GM18861 (cell line): ENCODE results near the gene THAP7.

ENCODE experiments used
- ATAC-seq: cut with Tn5 transposase; IDR thresholded peaks from one replicate; pipeline ENCODE4 v1.9.1; 2021; ENCODE audit not compliant: unreplicated experiment

The THAP7 gene

DNA sequence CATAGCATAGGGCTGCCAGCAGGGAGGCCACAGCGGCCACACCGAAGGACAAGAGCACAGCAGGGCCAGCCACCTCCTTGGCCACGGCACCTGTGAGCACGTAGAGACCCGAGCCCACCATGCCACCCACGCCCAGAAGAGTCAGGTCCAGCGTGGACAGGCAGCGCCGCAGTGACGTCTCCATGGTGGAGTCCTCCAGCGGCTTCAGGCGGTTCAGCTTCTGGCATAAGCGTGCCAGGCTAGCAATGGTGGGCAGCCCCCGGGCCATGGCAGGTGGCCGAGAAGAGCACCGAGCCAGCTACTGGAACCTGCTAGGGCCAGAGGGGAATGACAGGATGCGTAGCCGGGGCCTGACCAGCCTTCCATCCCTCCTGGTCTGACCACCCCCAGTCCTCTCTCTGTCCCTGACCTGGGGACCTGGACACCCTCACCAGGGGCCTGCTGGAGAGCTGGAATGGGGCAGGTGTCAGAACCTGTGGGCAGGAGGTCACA lies 29.7 kb upstream of the THAP7 start:
- no peak for ATAC-seq

DNA sequence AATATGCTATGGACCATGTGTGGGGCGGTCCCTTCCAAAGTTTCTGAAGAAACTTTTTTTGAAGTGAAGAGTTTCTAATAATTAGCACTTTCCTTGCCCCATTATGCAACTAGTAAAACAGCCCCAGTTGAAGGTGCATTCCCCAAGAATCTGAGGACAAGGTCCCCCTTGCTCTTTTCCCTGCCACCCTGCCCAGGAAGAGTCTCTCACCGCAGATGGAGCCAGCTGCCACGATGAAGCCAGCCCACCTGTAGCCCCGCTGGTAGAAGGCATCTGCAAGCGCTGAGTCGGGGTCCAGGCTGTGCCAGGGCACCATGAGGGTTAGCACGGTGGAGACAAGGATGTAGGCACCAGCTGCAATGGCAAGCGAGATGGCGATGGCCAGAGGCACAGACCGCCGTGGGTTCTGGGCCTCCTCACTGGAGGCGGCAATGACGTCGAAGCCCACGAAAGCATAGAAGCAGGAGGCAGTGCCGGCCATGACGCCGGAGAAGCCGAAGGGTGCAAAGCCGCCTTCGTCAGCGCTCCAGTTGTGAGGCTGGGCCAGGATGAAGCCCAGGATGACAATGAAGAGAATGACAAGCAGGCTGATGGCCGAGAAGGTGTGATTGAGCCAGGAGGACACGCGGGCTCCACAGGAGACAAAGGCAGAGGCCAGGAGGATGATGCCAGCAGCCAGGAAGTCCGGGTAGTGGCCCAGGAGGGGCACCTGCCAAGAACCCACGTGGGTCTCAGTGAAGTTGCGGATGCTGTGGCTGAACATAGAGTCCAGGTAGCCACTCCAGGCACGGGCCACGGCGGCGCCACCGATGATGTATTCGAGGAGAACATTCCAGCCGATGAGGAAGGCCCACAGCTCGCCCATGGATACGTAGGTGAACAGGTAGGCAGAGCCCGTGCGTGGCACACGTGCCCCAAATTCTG lies 29.0 kb upstream of the THAP7 start:
- no peak for ATAC-seq

DNA sequence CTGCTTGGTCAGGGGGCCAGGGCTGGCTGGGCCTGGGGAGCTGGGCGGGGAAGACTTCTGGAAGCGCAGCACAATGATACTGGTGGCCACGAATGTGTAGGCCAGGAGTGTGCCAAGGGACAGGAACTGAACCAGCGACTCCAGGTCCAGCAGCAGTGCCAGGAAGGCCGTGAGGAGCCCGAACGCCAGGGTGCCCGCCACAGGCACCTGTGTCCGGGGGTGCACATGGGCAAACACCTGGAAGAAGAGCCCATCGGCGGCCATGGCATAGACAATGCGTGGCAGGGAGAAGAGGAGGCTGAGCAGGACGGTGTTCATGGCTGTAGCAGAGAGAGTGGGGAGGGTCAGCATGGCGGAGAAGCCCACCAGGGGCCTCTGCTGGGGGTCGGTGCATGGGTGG lies 28.1 kb upstream of the THAP7 start:
- ATAC-seq: no peak

DNA sequence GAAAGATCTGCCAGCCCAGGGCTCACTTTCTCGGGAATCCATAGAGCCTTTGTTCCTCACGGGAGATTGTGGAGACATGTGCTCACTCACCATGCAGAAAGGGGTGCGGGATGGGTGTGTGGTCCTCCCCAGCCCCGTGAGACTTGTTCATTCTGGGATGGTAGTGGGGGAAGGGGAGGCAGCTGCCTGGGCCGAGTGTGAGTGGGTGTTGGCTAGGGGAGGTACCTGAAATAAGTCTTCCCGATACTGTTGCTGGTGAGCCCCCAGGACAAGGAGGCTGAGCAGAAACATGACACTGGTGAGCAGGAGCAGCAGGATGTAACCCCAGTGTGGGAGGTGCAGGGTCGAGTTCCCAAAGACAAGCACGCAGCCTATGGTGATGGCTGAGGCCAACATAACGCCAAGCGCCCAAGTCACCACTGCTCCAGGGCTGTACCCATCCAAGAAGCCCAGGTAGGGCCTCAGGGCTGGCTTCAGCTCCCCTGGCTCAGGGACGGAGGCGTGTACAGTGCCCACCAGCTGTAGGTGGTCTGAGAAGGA lies 27.6 kb upstream of the THAP7 start:
- no peak for ATAC-seq

DNA sequence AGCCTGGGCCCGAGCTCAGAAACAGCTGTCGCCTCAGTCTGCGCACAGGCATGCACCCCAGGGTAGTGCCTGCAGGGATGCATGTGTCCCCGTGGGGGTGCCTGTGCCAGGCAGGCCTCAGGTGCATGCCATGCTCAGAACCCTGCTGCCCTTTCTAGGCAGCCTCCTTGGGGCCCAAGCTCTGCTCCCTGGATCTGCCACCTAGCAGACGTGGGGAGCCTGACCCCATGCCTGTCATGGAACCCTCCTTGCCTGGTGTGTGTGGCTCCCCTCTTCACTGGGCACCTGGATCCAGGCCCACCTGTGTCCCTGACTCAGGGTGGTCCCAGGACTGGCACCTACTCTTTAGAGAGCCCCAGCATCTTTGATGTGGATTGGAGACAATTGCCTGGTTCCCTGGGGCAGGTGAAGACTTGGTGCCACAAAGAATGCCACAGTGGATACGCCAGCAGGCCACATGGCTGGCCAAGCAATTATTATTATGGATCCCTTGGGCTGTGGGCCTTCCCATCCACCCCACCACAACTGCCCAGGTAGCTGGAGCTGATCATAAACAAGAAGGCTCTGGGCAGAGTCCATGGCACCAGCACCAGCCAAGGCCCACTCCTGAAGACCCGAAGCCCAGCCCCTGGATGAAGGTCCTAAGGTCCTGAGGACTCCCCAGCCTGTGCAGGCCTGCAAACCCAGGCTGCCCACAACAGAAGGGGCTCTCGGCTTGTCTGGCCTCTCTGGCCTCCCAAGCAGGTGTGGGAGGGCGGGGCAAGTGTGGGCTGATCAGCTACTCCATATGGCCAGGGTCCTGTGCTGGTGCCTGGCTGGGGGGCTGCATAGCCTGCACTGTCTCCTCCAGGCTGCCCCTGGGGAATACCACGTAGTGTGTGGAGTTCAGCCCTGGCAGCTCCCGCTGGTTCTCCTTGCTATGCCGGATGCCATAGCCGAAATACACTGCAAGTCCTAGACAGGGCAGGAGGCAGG lies 26.6 kb upstream of the THAP7 start:
- no peak for ATAC-seq

DNA sequence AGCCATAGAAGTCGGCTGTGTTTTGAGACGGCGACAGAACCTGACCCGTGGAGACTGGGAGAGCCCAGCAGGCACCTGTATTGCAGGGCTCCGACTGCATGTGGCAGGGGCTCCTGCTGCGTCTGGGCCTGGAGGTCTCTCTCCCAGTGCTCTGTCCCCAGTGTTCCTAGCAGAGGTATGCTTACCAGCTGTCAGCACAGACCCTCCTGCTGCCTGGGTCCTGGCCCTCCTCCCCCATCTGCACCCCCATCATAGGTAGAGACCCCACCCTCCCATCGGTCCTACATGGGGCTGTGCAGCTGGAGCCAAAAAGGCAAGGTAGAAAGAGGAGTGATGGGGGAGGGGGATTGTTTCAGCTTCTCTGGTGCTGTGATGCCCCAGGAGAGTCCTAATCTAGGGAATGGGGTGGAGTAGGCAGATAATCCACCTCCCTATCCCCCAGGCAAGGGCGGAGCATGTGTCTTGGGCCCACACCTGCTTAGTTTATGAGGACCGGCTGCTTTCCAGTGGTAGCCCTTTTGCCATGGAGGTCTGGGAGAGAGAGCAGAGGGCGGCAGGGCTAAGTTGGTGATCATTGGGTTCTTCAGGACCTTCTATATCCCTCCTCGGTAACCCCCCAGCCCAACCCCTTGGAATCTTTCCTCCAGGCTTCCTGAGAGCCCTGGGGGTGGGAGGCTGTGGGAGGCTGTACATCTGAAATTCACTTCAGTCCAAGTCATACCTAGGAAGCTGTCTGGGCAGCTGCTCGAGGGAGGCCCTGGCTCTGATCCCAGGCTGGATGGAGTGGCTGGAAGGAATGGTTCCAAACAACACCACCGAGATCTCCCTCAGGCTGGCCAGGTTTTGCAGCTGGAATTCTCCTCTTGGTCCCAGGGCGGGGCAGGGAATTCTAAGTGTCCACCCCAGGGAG lies 25.1 kb upstream of the THAP7 start:
- no peak for ATAC-seq

DNA sequence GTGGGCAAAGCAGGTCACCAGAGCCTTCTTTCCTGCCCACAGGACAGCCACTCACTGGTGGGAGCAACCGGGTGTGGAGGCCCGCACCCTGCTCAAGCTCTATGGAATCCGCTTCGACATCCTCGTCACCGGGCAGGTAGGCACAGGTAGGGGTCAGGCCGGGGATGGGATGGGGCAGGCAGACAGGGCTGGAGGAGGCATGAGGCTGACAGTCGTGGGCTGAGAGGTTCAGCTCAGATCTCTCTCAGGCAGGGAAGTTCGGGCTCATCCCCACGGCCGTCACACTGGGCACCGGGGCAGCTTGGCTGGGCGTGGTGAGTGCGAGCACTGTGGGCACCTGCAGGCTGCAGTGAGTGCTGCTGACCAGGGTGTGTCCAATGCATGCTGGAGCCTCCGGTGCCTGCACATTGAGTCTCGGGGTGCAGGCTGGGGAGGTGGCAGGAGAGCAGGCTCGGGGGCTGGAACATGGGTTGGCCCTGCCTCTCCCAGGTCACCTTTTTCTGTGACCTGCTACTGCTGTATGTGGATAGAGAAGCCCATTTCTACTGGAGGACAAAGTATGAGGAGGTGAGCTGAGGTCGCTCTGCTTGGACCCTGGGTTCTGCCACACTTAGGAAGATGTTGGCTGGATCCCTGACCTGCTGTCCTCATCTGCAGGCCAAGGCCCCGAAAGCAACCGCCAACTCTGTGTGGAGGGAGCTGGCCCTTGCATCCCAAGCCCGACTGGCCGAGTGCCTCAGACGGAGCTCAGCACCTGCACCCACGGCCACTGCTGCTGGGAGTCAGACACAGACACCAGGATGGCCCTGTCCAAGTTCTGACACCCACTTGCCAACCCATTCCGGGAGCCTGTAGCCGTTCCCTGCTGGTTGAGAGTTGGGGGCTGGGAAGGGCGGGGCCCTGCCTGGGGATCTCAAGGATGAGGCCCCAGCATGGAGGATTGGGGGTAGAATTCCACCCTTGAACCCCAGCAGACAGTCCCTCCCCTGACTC lies 24.1 kb upstream of the THAP7 start:
- no peak for ATAC-seq

DNA sequence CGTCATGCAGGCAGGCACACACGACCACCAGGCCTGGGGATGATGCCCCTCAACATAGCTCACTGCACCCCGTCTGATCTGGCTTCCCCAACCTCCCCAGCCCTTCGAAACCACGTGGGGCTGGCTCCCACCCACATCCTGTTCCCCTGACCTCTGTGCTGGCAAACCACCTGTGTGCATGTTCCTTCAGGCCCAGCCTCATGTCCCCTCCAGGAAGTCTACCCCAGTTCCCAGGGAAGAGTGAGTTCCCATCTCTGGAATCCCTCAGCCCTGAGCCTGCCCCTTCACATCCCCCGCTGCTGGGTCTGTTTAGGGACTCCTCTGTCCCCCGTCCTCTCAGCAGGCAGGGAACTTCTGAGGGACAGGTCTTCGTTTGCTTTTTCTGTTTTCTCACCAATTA lies 23.3 kb upstream of the THAP7 start:
- no peak for ATAC-seq

DNA sequence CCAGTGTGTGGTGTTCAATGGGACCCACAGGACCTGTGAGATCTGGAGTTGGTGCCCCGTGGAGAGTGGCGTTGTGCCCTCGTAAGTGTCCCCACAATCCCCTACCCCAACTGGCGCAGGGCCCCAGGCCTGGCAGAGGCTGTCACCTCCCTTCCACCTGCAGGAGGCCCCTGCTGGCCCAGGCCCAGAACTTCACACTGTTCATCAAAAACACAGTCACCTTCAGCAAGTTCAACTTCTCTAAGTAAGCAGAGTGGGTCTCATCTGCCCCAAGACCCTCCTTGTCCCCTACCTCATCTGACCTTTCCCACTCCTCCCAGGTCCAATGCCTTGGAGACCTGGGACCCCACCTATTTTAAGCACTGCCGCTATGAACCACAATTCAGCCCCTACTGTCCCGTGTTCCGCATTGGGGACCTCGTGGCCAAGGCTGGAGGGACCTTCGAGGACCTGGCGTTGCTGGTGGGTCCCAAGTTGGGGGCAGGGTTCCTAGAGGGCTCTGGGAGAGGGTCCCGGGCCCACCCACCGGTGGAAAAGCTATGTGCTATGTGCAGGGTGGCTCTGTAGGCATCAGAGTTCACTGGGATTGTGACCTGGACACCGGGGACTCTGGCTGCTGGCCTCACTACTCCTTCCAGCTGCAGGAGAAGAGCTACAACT lies 21.2 kb upstream of the THAP7 start:
- no peak for ATAC-seq

DNA sequence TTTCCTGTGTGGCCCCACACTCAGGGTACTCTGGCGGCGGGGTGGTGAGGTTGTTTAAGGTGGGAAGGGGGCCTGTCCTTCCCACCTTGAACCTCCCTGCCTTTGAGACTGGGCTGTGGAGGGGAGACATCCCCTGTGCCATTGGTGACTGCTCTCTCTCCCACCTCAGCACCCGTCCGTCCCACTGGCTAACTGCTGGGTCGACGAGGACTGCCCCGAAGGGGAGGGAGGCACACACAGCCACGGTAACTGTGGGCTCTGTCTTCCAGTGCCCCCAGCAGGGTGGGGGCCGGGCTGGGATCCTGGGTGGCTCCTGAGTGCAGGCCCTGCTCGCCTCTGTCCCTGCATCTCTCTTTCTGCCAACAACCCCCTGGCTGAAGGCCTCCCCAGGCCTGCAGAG lies 20.6 kb upstream of the THAP7 start:
- ATAC-seq: no peak

DNA sequence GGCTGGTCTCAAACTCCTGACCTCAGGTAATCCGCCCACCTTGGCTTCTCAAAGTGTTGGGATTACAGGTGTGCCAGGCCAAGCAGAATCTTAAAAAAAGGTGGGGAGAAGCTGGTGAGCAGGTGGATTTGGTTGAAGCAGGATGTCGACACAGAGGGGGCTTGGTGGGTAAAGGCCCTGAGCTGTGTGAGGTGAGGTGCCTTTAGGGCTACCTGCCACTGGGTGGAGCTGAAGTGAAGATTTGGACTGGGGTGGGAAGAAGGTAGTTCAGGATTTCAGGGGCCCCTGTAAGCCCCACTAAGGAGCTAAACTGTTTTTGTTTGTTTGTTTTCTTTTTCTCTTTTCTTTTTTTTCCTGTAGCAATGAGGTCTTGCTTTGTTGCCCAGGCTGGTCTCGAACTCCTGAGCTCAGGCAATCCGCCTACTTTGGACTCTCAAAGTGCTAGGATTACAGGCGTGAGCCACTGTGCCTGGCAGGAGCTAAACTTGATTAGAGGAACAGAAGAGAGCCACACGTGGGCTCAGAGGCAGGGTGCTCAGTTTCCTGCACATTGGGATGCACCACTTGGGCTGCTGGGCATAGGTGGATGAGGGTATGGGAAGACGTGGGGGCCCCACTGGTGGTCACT lies 19.0 kb upstream of the THAP7 start:
- no peak for ATAC-seq

DNA sequence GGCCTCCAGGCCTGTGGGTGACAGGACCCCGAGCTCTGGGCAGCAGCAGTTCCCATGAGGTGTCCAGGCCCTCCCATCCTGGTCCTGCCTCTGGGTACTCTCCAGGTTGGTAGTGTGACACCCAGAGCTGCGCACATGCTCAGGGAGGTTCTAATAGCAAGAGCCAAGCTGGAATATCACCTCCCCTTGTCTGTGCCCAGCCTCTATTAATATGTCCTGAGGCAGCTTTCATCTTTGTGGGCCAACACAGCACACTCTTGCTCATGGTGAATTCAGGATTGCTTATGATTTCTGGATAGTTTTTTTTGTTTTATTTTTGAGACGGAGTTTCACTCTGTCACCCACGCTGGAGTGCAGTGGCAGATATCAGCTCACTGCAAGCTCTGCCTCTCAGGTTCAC lies 16.4 kb upstream of the THAP7 start:
- ATAC-seq: no peak

DNA sequence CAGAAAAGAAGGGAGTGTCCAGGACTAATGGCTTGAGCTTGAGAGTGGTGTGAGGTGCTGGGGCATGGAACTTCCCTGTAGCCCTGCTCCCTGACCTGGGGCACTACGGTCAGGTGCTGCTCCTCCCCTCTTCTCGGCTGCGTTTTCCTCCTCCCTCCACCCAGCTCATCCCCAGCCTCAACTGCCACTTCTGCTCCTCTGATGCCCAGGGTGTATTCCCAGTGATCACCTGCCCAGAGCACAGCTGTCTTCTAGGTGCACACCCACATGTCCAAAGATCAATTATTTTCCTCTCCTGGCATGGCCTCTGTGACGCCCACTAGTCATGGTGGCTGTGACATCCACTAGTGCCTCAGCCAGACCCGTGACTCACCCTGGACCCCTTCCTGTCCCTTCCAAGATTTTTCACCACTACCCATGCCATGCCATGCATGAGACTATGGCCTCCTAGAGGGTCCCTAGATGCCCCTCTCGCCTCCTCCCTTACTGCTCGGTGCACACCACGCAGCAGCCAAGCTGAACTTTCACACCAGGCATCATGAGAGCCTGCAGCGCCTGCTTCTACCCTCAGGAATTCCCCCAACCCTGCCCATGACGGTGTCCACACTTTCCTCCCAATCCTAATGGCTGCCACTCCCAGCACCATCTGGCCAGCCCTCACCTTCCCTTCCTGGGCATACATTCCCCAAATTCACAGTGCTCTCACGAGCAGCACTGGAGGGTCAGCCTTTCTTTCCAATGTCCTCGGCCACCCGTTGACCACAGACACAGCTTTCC lies 14.9 kb upstream of the THAP7 start:
- no peak for ATAC-seq

DNA sequence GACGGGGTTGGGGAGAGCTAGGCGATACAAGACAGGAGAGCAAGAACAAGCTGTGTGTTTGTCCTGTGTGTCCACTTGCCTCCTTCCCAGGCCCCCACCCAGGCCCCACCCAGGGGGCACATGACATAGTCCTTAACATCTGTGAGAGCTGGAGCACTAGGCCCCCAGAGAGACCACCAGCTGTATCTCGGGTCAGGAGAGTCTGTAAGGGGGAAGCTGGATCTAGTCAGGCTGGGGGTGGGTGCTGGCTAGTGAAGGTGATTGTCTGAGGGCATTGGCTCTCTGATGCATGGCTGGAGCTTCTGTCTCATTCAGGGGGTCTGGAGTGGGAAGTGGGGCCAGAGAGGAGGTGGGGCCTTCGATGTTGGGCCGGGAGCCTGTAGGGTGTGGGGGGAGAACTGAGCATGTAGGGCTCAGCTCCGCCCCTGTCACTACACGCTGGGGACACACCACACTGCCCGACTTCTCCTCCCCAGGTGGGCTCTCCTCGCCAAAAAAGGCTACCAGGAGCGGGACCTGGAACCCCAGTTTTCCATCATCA lies 13.6 kb upstream of the THAP7 start:
- no peak for ATAC-seq

DNA sequence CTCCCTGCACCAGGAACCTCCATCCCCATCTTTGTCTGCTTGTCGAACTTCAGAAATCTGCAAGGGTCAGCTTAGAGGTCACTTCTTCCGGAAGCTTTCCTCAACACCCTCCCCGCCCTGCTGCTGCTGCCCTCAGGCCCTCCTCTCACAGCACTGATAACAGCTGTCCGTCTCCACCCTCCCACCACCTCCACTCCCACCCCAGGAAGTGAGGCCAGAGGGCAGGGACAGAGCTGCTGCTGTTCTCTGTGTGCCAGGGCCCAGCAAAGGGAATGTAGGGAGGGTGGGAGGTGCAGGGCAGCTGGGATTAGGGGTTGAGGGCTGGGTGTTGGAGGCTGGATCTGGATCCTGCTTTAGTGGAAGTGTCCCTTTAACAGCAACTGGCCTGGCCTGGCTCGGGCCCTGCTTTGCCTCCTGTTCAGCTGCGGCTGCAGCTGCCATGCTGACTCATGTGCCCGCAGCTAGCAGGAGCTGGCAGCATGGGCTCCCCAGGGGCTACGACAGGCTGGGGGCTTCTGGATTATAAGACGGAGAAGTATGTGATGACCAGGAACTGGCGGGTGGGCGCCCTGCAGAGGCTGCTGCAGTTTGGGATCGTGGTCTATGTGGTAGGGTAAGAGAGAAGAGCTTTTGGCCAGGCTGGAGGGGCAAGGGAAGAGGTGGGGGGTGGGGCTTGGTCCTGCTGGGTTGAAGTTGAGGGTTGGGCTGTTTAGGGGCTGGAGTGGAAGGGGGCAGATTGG lies 13.0 kb upstream of the THAP7 start, which contains the start of gene P2RX6:
TSS of gene P2RX6 (plus strand) at position 440 of the 740 bp plus-strand sequence. CDS start at position 450, 10 bp downstream.
- ATAC-seq: no peak

DNA sequence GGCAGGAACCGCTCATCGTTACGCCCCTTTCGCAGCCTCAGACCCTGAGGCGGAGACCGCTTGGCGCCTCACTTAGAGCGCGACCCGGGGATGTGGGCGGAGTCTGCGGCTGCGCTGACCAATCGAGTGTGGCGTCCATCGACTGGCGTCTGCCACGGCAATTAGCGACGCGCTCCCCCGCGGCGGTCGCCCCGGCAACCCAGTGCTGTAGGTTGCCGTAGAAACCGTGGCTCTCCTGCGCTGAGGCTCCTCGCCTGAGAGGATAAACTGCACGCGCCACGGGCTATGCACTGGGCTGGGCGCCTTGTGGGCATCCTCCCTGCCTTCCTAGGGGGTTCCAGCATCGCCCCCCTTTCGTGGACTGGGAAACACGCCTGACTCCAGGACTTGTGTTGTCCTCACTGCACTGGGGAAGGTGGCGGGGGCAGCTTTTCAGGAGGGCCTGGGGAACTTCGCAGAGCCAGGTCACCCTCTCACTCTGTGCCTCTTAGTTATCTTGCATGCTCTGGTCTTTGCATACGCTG lies 12.3 kb upstream of the THAP7 start:
- peak; percentile 71 for ATAC-seq
